ENCODE results near the gene AHSG. TPM values are rescaled to one million over a fixed set of nuclear protein-coding genes. Genes with fewer than 3 reads are reported as not detected.
"Not testable (repeated sequence)": the region's sequence is repeated elsewhere in the genome, so short reads cannot be mapped to it uniquely, and the experiment has no call there.

Gene AHSG
- total and polyA plus RNA-seq, 5 donors from 2014 or later: not detected

- DNase-seq: peak in 1 of 3 donors; percentile 10
- Histone ChIP-seq H3K36me3 (ENCODE audit: control insufficient read depth, insufficient read depth, low read length) (peaks cover 27% of the 10 kb centered on the region), H3K4me3 (ENCODE audit: low read depth, low read length) (peak overlapping the region; percentile 97), H3K27ac (ENCODE audit: insufficient read depth, low read length, poor library complexity, severe bottlenecking) (peak overlapping the region; percentile 96), H3K4me1 (ENCODE audit: control insufficient read depth, insufficient read depth, low read length, poor library complexity, severe bottlenecking) (peaks cover 40% of the 10 kb centered on the region), H3K9me3 (ENCODE audit: control insufficient read depth in 2 of 2, low read length in 2 of 2) (no peaks in the 10 kb centered on the region), H3K27me3 (ENCODE audit: control insufficient read depth, insufficient read depth, low read length) (no peaks in the 10 kb centered on the region)
- peak overlapping the region in 2 of 3 donors; percentile 98 for H3K27ac Mint-ChIP-seq
- peaks cover 24% of the 10 kb centered on the region for H3K36me3 Mint-ChIP-seq
- H3K27me3 Mint-ChIP-seq: peaks cover 5% of the 10 kb centered on the region
- ATAC-seq (ENCODE audit: low read depth in 2 of 2): no peak
- peak overlapping the region; percentile 92 to 99 (median 96) for H3K4me3 Mint-ChIP-seq
- peaks cover 15 to 64% (median 43%) of the 10 kb centered on the region in 4 donors for H3K4me1 Mint-ChIP-seq
- H3K9me3 Mint-ChIP-seq: no peaks in the 10 kb centered on the region
Observed at GRCh38 chr3:186570941-186571643, 41.8 kb upstream of the AHSG start.

GRCh38 chr3:186571644-186572013, 41.2 kb upstream of the AHSG start:
- peak overlapping the region; percentile 96 for H3K27ac ChIP-seq (ENCODE audit: insufficient read depth, low read length, poor library complexity, severe bottlenecking)

GRCh38 chr3:186577521-186577920, 35.3 kb upstream of the AHSG start:
- H3K4me1 ChIP-seq (ENCODE audit: control insufficient read depth, insufficient read depth, low read length, poor library complexity, severe bottlenecking): no peaks in the 10 kb centered on the region
- H3K27me3 ChIP-seq (ENCODE audit: control insufficient read depth, insufficient read depth, low read length): no peaks in the 10 kb centered on the region
- H3K27ac ChIP-seq (ENCODE audit: insufficient read depth, low read length, poor library complexity, severe bottlenecking): no peak overlapping the region
- peaks cover 9 to 28% (median 20%) of the 10 kb centered on the region in 4 donors for H3K4me1 Mint-ChIP-seq
- no peak overlapping the region for H3K27ac Mint-ChIP-seq
- no peaks in the 10 kb centered on the region for H3K9me3 Mint-ChIP-seq
- no peak for ATAC-seq (ENCODE audit: low read depth in 2 of 2)
- peaks cover 83% of the 10 kb centered on the region for H3K36me3 ChIP-seq (ENCODE audit: control insufficient read depth, insufficient read depth, low read length)
- H3K9me3 ChIP-seq (ENCODE audit: control insufficient read depth in 2 of 2, low read length in 2 of 2): no peaks in the 10 kb centered on the region
- no peaks in the 10 kb centered on the region for H3K27me3 Mint-ChIP-seq
- H3K36me3 Mint-ChIP-seq: peaks cover 60% of the 10 kb centered on the region
- no peak overlapping the region for H3K4me3 ChIP-seq (ENCODE audit: low read depth, low read length)
- DNase-seq: no peak
- no peak overlapping the region for H3K4me3 Mint-ChIP-seq

More at GRCh38 chr3:186571644-186572013, 41.2 kb upstream of the AHSG start:
- H3K27me3 ChIP-seq (ENCODE audit: control insufficient read depth, insufficient read depth, low read length): no peaks in the 10 kb centered on the region
- Mint-ChIP-seq H3K4me3 (peak overlapping the region; percentile 92 to 99 (median 96)), H3K4me1 (peaks cover 15 to 59% (median 39%) of the 10 kb centered on the region in 4 donors), H3K27me3 (peaks cover 5% of the 10 kb centered on the region), H3K27ac (peak overlapping the region in 2 of 3 donors; percentile 98), H3K9me3 (no peaks in the 10 kb centered on the region), H3K36me3 (peaks cover 29% of the 10 kb centered on the region)
- no peaks in the 10 kb centered on the region for H3K9me3 ChIP-seq (ENCODE audit: control insufficient read depth in 2 of 2, low read length in 2 of 2)
- ATAC-seq (ENCODE audit: low read depth in 2 of 2) (no peak), DNase-seq (no peak)
- peaks cover 35% of the 10 kb centered on the region for H3K4me1 ChIP-seq (ENCODE audit: control insufficient read depth, insufficient read depth, low read length, poor library complexity, severe bottlenecking)
- peaks cover 33% of the 10 kb centered on the region for H3K36me3 ChIP-seq (ENCODE audit: control insufficient read depth, insufficient read depth, low read length)
- peak overlapping the region; percentile 97 for H3K4me3 ChIP-seq (ENCODE audit: low read depth, low read length)

GRCh38 chr3:186580785-186581184, 32.1 kb upstream of the AHSG start:
- no peaks in the 10 kb centered on the region for H3K9me3 Mint-ChIP-seq
- H3K27ac Mint-ChIP-seq: no peak overlapping the region

GRCh38 chr3:186582541-186582940, 30.3 kb upstream of the AHSG start:
- ATAC-seq (ENCODE audit: low read depth in 2 of 2) (no peak), DNase-seq (no peak)
- H3K4me1 Mint-ChIP-seq: peaks cover 3 to 10% (median 5%) of the 10 kb centered on the region in 4 donors
- Histone ChIP-seq H3K4me3 (ENCODE audit: low read depth, low read length) (no peak overlapping the region), H3K4me1 (ENCODE audit: control insufficient read depth, insufficient read depth, low read length, poor library complexity, severe bottlenecking) (no peaks in the 10 kb centered on the region), H3K36me3 (ENCODE audit: control insufficient read depth, insufficient read depth, low read length) (peaks cover 78% of the 10 kb centered on the region), H3K27ac (ENCODE audit: insufficient read depth, low read length, poor library complexity, severe bottlenecking) (no peak overlapping the region), H3K27me3 (ENCODE audit: control insufficient read depth, insufficient read depth, low read length) (no peaks in the 10 kb centered on the region), H3K9me3 (ENCODE audit: control insufficient read depth in 2 of 2, low read length in 2 of 2) (no peaks in the 10 kb centered on the region)
- no peaks in the 10 kb centered on the region for H3K27me3 Mint-ChIP-seq
- H3K36me3 Mint-ChIP-seq: peaks cover 61% of the 10 kb centered on the region
- no peak overlapping the region for H3K4me3 Mint-ChIP-seq
- H3K27ac Mint-ChIP-seq: peak overlapping the region in 1 of 3 donors; percentile 49
- no peaks in the 10 kb centered on the region for H3K9me3 Mint-ChIP-seq

More at GRCh38 chr3:186580785-186581184, 32.1 kb upstream of the AHSG start:
- Histone ChIP-seq H3K4me3 (ENCODE audit: low read depth, low read length) (no peak overlapping the region), H3K27ac (ENCODE audit: insufficient read depth, low read length, poor library complexity, severe bottlenecking) (no peak overlapping the region), H3K36me3 (ENCODE audit: control insufficient read depth, insufficient read depth, low read length) (peaks cover 91% of the 10 kb centered on the region), H3K4me1 (ENCODE audit: control insufficient read depth, insufficient read depth, low read length, poor library complexity, severe bottlenecking) (no peaks in the 10 kb centered on the region), H3K27me3 (ENCODE audit: control insufficient read depth, insufficient read depth, low read length) (no peaks in the 10 kb centered on the region), H3K9me3 (ENCODE audit: control insufficient read depth in 2 of 2, low read length in 2 of 2) (no peaks in the 10 kb centered on the region)
- ATAC-seq (ENCODE audit: low read depth in 2 of 2) (no peak), DNase-seq (no peak)
- Mint-ChIP-seq H3K4me1 (peaks cover 3 to 10% (median 7%) of the 10 kb centered on the region in 4 donors), H3K36me3 (peaks cover 65% of the 10 kb centered on the region), H3K4me3 (no peak overlapping the region), H3K27me3 (no peaks in the 10 kb centered on the region)

GRCh38 chr3:186583831-186584230, 29.0 kb upstream of the AHSG start:
- ATAC-seq (ENCODE audit: low read depth in 2 of 2): no peak
- H3K4me3 Mint-ChIP-seq: no peak overlapping the region
- Histone ChIP-seq H3K36me3 (ENCODE audit: control insufficient read depth, insufficient read depth, low read length) (peaks cover 67% of the 10 kb centered on the region), H3K4me3 (ENCODE audit: low read depth, low read length) (no peak overlapping the region), H3K27ac (ENCODE audit: insufficient read depth, low read length, poor library complexity, severe bottlenecking) (no peak overlapping the region), H3K27me3 (ENCODE audit: control insufficient read depth, insufficient read depth, low read length) (no peaks in the 10 kb centered on the region), H3K9me3 (ENCODE audit: control insufficient read depth in 2 of 2, low read length in 2 of 2) (no peaks in the 10 kb centered on the region), H3K4me1 (ENCODE audit: control insufficient read depth, insufficient read depth, low read length, poor library complexity, severe bottlenecking) (no peaks in the 10 kb centered on the region)
- no peaks in the 10 kb centered on the region for H3K27me3 Mint-ChIP-seq
- no peak for DNase-seq
- H3K9me3 Mint-ChIP-seq: no peaks in the 10 kb centered on the region
- H3K4me1 Mint-ChIP-seq: peaks cover 3 to 8% (median 5%) of the 10 kb centered on the region in 4 donors
- no peak overlapping the region for H3K27ac Mint-ChIP-seq
- H3K36me3 Mint-ChIP-seq: peaks cover 54% of the 10 kb centered on the region

GRCh38 chr3:186586245-186586644, 26.6 kb upstream of the AHSG start:
- not testable (repeated sequence) for H3K27ac ChIP-seq (ENCODE audit: insufficient read depth, low read length, poor library complexity, severe bottlenecking); DNase-seq; H3K4me3 Mint-ChIP-seq; H3K27me3 ChIP-seq (ENCODE audit: control insufficient read depth, insufficient read depth, low read length); H3K9me3 ChIP-seq (ENCODE audit: control insufficient read depth in 2 of 2, low read length in 2 of 2); H3K9me3 Mint-ChIP-seq; H3K27me3 Mint-ChIP-seq; ATAC-seq (ENCODE audit: low read depth in 2 of 2); H3K4me3 ChIP-seq (ENCODE audit: low read depth, low read length)
- Mint-ChIP-seq H3K4me1 (peaks cover 10 to 19% (median 15%) of the 10 kb centered on the region in 4 donors), H3K27ac (peak overlapping the region in 1 of 3 donors; percentile 18), H3K36me3 (peaks cover 37% of the 10 kb centered on the region)
- Histone ChIP-seq H3K36me3 (ENCODE audit: control insufficient read depth, insufficient read depth, low read length) (peaks cover 44% of the 10 kb centered on the region), H3K4me1 (ENCODE audit: control insufficient read depth, insufficient read depth, low read length, poor library complexity, severe bottlenecking) (peaks cover 13% of the 10 kb centered on the region)

- no peak overlapping the region for H3K27ac Mint-ChIP-seq
- H3K4me3 ChIP-seq (ENCODE audit: low read depth, low read length): no peak overlapping the region
- DNase-seq: no peak
- ATAC-seq (ENCODE audit: low read depth in 2 of 2): no peak
- no peak overlapping the region for H3K4me3 Mint-ChIP-seq
- H3K9me3 Mint-ChIP-seq: no peaks in the 10 kb centered on the region
- H3K4me1 ChIP-seq (ENCODE audit: control insufficient read depth, insufficient read depth, low read length, poor library complexity, severe bottlenecking): peaks cover 13% of the 10 kb centered on the region
- peaks cover 10 to 19% (median 14%) of the 10 kb centered on the region in 4 donors for H3K4me1 Mint-ChIP-seq
- no peaks in the 10 kb centered on the region for H3K27me3 ChIP-seq (ENCODE audit: control insufficient read depth, insufficient read depth, low read length)
- peaks cover 35% of the 10 kb centered on the region for H3K36me3 ChIP-seq (ENCODE audit: control insufficient read depth, insufficient read depth, low read length)
- H3K9me3 ChIP-seq (ENCODE audit: control insufficient read depth in 2 of 2, low read length in 2 of 2): no peaks in the 10 kb centered on the region
- no peak overlapping the region for H3K27ac ChIP-seq (ENCODE audit: insufficient read depth, low read length, poor library complexity, severe bottlenecking)
- no peaks in the 10 kb centered on the region for H3K27me3 Mint-ChIP-seq
- peaks cover 29% of the 10 kb centered on the region for H3K36me3 Mint-ChIP-seq
Observed at GRCh38 chr3:186587183-186587582, 25.7 kb upstream of the AHSG start.
